ENCODE data around the gene ALDH8A1. TPM values are rescaled to one million over a fixed set of nuclear protein-coding genes. Genes with fewer than 3 reads are reported as not detected.
A peak's percentile ranks its signal among the peaks of the same experiment; 100 is the strongest.

ALDH8A1 gene
- polyA plus RNA-seq, 1 donor (not counting 4 experiments of a cell fraction or from before 2014, with no cell fraction given): 0.66 TPM

DNA sequence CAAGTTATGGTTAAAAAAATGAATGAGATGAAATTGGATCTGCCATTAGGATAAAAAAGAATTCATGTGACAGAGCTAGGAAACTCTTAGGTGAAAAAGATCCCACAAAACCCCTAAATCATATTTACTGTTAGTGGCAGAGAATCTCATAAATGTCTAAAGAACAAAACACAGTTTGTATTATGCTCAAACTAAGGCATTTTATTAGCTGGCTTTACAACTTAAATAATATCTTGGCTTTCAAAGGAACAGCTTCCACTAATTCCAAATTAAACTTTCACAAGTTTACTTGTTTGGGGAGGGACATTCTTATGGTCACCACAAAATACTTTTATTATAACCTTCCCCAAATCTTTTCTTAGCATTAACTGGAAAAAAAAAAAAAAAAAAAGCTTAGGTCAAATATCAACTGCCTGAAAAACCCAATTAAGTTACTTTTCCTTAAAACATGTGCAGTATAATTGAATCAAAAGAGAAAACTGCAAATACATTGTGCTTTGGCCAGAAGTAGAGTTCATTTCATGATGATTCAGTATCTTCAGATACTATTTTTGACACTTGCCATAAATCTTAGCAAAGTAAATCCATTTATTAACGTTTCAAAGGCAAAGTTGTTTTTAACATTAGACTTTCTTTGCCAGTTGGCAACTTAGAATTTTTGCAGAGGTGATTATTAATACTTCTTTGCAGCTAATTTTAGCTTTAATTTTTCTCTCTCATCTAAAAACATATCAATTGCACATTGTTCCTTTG is 14.7 kb upstream of the ALDH8A1 start:
- Histone ChIP-seq H2AFZ (ENCODE audit: control insufficient read depth, low read length) (no peak overlapping the region), H3K9me1 (ENCODE audit: control insufficient read depth, extremely low read depth, insufficient read depth, low read length) (no peaks in the 10 kb centered on the region), H3K36me3 (ENCODE audit: control insufficient read depth in 2 of 2, extremely low read depth in 1 of 2, insufficient read depth in 2 of 2, low read length in 2 of 2) (peaks cover 0 to 1% of the 10 kb centered on the region in 2 experiments), H3K9me3 (ENCODE audit: control insufficient read depth, low read depth, low read length) (no peaks in the 10 kb centered on the region), H3K79me2 (ENCODE audit: control insufficient read depth, insufficient read depth, low read length) (no peaks in the 10 kb centered on the region), H3K27ac (ENCODE audit: control insufficient read depth, insufficient read depth, low read length) (no peak overlapping the region), H3K4me3 (ENCODE audit: control insufficient read depth in 2 of 3, extremely low read depth in 1 of 3, insufficient read depth in 2 of 3, low read depth in 1 of 3, low read length in 3 of 3) (no peak overlapping the region), H3K4me1 (ENCODE audit: control insufficient read depth, extremely low read depth, insufficient read depth, low read length) (peaks cover 24% of the 10 kb centered on the region), H3K27me3 (ENCODE audit: control insufficient read depth, extremely low read depth, insufficient read depth, low read length) (no peaks in the 10 kb centered on the region), H3K4me2 (ENCODE audit: control insufficient read depth, extremely low read depth, insufficient read depth, low read depth, low read length) (no peak overlapping the region), H4K20me1 (ENCODE audit: control insufficient read depth, extremely low read depth, insufficient read depth, low read length) (no peaks in the 10 kb centered on the region), H3K9ac (ENCODE audit: control insufficient read depth, extremely low read depth, insufficient read depth, low read length) (no peak overlapping the region)
- no peak for FAIRE-seq
- dilution Hi-C loops (cut with MboI; ENCODE audit: extremely low pct_ligation_motif_present, low sequenced_read_pairs): no loop called here
- DNase-seq (ENCODE audit: low read depth, low spot score): no peak
- TF ChIP-seq EZH2 (IDR thresholded peaks at IDR 0.05; ENCODE audit: low read length): no peak
- TF ChIP-seq CTCF (optimal IDR thresholded peaks at IDR 0.05 in 1 of 3, IDR thresholded peaks at IDR 0.05 in 1 of 3, conservative IDR thresholded peaks at IDR 0.05 in 1 of 3; ENCODE audit: extremely low read depth in 1 of 3, insufficient read depth in 2 of 3, low read length in 3 of 3): no peak

GRCh38 chr6:134962421-134962820 is 12.5 kb upstream of the ALDH8A1 start:
- H3K27ac ChIP-seq (ENCODE audit: control insufficient read depth, insufficient read depth, low read length): peak overlapping the region; percentile 23
- H3K9me3 ChIP-seq (ENCODE audit: control insufficient read depth, low read depth, low read length): no peaks in the 10 kb centered on the region
- FAIRE-seq: peak; percentile 87
- H3K27me3 ChIP-seq (ENCODE audit: control insufficient read depth, extremely low read depth, insufficient read depth, low read length): no peaks in the 10 kb centered on the region
- H3K9me1 ChIP-seq (ENCODE audit: control insufficient read depth, extremely low read depth, insufficient read depth, low read length): no peaks in the 10 kb centered on the region
- H3K79me2 ChIP-seq (ENCODE audit: control insufficient read depth, insufficient read depth, low read length): no peaks in the 10 kb centered on the region
- no peaks in the 10 kb centered on the region for H4K20me1 ChIP-seq (ENCODE audit: control insufficient read depth, extremely low read depth, insufficient read depth, low read length)
- TF ChIP-seq EZH2 (IDR thresholded peaks at IDR 0.05; ENCODE audit: low read length) (no peak), CTCF (optimal IDR thresholded peaks at IDR 0.05 in 1 of 3, IDR thresholded peaks at IDR 0.05 in 1 of 3, conservative IDR thresholded peaks at IDR 0.05 in 1 of 3; ENCODE audit: extremely low read depth in 1 of 3, insufficient read depth in 2 of 3, low read length in 3 of 3) (no peak)
- H3K4me2 ChIP-seq (ENCODE audit: control insufficient read depth, extremely low read depth, insufficient read depth, low read depth, low read length): peak overlapping the region; percentile 42
- H3K9ac ChIP-seq (ENCODE audit: control insufficient read depth, extremely low read depth, insufficient read depth, low read length): no peak overlapping the region
- peaks cover 21% of the 10 kb centered on the region for H3K4me1 ChIP-seq (ENCODE audit: control insufficient read depth, extremely low read depth, insufficient read depth, low read length)
- H3K4me3 ChIP-seq (ENCODE audit: control insufficient read depth in 2 of 3, extremely low read depth in 1 of 3, insufficient read depth in 2 of 3, low read depth in 1 of 3, low read length in 3 of 3): peak overlapping the region in 1 of 3 experiments; percentile 11
- peak overlapping the region; percentile 45 for H2AFZ ChIP-seq (ENCODE audit: control insufficient read depth, low read length)
- peak; percentile 9 for DNase-seq (ENCODE audit: low read depth, low spot score)
- dilution Hi-C loops (cut with MboI; ENCODE audit: extremely low pct_ligation_motif_present, low sequenced_read_pairs): no loop called here
- H3K36me3 ChIP-seq (ENCODE audit: control insufficient read depth in 2 of 2, extremely low read depth in 1 of 2, insufficient read depth in 2 of 2, low read length in 2 of 2): peaks cover 0 to 3% of the 10 kb centered on the region in 2 experiments

All from keratinocyte (primary cell).